SJSA1 (cell line): ENCODE measurements around the gene SIGLEC14. TPM values are rescaled to one million over a fixed set of nuclear protein-coding genes. Genes with fewer than 3 reads are reported as not detected.
"Not testable (repeated sequence)": the region's sequence is repeated elsewhere in the genome, so short reads cannot be mapped to it uniquely, and the experiment has no call there.

Experiments
- DNase-seq, 2 experiments: peaks; one replicate each; pipeline ENCODE4 v3.0.0-alpha.2; 2015 to 2020; ENCODE audit warnings: low spot score in 2 of 2, low read depth in 1 of 2
- H3K27ac ChIP-seq: fragments of 250-450 bp; sonication (Bioruptor Pico); 2 replicates; pipeline ENCODE4 v1.5.1; 2020; ENCODE audit warnings: mild to moderate bottlenecking, moderate library complexity
- H3K27me3 ChIP-seq: fragments of 250-450 bp; sonication (Bioruptor Pico); replicated peaks from 2 replicates; pipeline ENCODE4 v1.5.1; 2020; ENCODE audit warnings: mild to moderate bottlenecking, moderate library complexity
- H3K36me3 ChIP-seq: fragments of 250-450 bp; sonication (Bioruptor Pico); 2 replicates; pipeline ENCODE4 v1.5.1; 2020; ENCODE audit warnings: mild to moderate bottlenecking
- H3K4me1 ChIP-seq: fragments of 250-450 bp; sonication (Bioruptor Pico); replicated peaks from 2 replicates; pipeline ENCODE4 v1.6.1; 2021; ENCODE audit warnings: mild to moderate bottlenecking
- H3K4me3 ChIP-seq: fragments of 250-450 bp; sonication (Bioruptor Pico); 2 replicates; pipeline ENCODE4 v1.5.1; 2020; ENCODE audit warnings: mild to moderate bottlenecking
- H3K9me3 ChIP-seq: fragments of 250-450 bp; sonication (Bioruptor Pico); replicated peaks from 2 replicates; pipeline ENCODE4 v1.5.1; 2020; ENCODE audit warnings: mild to moderate bottlenecking
- total RNA-seq: library from RNA; depleted of rRNA; stranded (reverse); fragments of >200 nt; shearing (Covaris generic); gene quantifications from 2 replicates; pipeline ENCODE4 v1.2.3, GENCODE V29; 2014

SIGLEC14 gene
- total RNA-seq, 1 experiment from 2014 or later, result not detected

GRCh38 chr19:51653162-51653561 lies 6.5 kb upstream of the SIGLEC14 start:
- Histone ChIP-seq H3K36me3 (no peaks in the 10 kb centered on the region), H3K27me3 (no peaks in the 10 kb centered on the region), H3K4me1 (no peaks in the 10 kb centered on the region), H3K27ac (no peak overlapping the region), H3K4me3 (no peak overlapping the region), H3K9me3 (no peaks in the 10 kb centered on the region)
- DNase-seq, result no peak

GRCh38 chr19:51652266-51652665 lies 5.6 kb upstream of the SIGLEC14 start:
- Histone ChIP-seq H3K4me1 (no peaks in the 10 kb centered on the region), H3K36me3 (no peaks in the 10 kb centered on the region), H3K4me3 (no peak overlapping the region), H3K9me3 (no peaks in the 10 kb centered on the region), H3K27ac (no peak overlapping the region), H3K27me3 (0 out of 2 replicates have a peak, but pooled peaks cover 2% of the 10 kb centered on the region)
- no peak for DNase-seq

GRCh38 chr19:51651216-51651846 lies 4.7 kb upstream of the SIGLEC14 start:
- no peak for DNase-seq
- Histone ChIP-seq H3K4me1 (no peaks in the 10 kb centered on the region), H3K27me3 (0 out of 2 replicates have a peak, but pooled peaks cover 4% of the 10 kb centered on the region), H3K4me3 (no peak overlapping the region), H3K36me3 (no peaks in the 10 kb centered on the region), H3K9me3 (no peaks in the 10 kb centered on the region), H3K27ac (no peak overlapping the region)

- H3K27ac ChIP-seq, result no peak overlapping the region
- DNase-seq, result no peak
- no peaks in the 10 kb centered on the region for H3K36me3 ChIP-seq
Observed at GRCh38 chr19:51647318-51647717, 693 bp upstream of the SIGLEC14 start.

GRCh38 chr19:51644636-51645271 lies 1.9 kb downstream of the SIGLEC14 start:
- Histone ChIP-seq H3K4me3 (no peak overlapping the region), H3K4me1 (no peaks in the 10 kb centered on the region)
- DNase-seq, result no peak

More at GRCh38 chr19:51647318-51647717, 693 bp upstream of the SIGLEC14 start:
- Histone ChIP-seq H3K9me3 (no peaks in the 10 kb centered on the region), H3K4me3 (no peak overlapping the region), H3K4me1 (no peaks in the 10 kb centered on the region), H3K27me3 (0 out of 2 replicates have a peak, but pooled peaks cover 4% of the 10 kb centered on the region)

GRCh38 chr19:51641648-51642047 lies 5.0 kb downstream of the SIGLEC14 start:
- Histone ChIP-seq H3K4me3 (no peak overlapping the region), H3K9me3 (no peaks in the 10 kb centered on the region), H3K27me3 (no peaks in the 10 kb centered on the region), H3K4me1 (no peaks in the 10 kb centered on the region), H3K27ac (no peak overlapping the region), H3K36me3 (no peaks in the 10 kb centered on the region)
- DNase-seq, result no peak

More at GRCh38 chr19:51644636-51645271, 1.9 kb downstream of the SIGLEC14 start:
- Histone ChIP-seq H3K36me3 (no peaks in the 10 kb centered on the region), H3K9me3 (no peaks in the 10 kb centered on the region), H3K27me3 (0 out of 2 replicates have a peak, but pooled peaks cover 4% of the 10 kb centered on the region), H3K27ac (no peak overlapping the region)

- H3K27me3 ChIP-seq, result no peaks in the 10 kb centered on the region
Observed at GRCh38 chr19:51640386-51640785, 6.2 kb downstream of the SIGLEC14 start.

GRCh38 chr19:51639916-51640315 lies 6.7 kb downstream of the SIGLEC14 start:
- H3K9me3 ChIP-seq, result no peaks in the 10 kb centered on the region
- no peak for DNase-seq
- H3K27ac ChIP-seq, result no peak overlapping the region
- no peaks in the 10 kb centered on the region for H3K36me3 ChIP-seq
- H3K4me1 ChIP-seq, result no peaks in the 10 kb centered on the region
- H3K27me3 ChIP-seq, result no peaks in the 10 kb centered on the region
- no peak overlapping the region for H3K4me3 ChIP-seq

More at GRCh38 chr19:51640386-51640785, 6.2 kb downstream of the SIGLEC14 start:
- Histone ChIP-seq H3K4me3 (no peak overlapping the region), H3K27ac (no peak overlapping the region), H3K9me3 (no peaks in the 10 kb centered on the region), H3K4me1 (no peaks in the 10 kb centered on the region), H3K36me3 (no peaks in the 10 kb centered on the region)
- DNase-seq, result no peak

GRCh38 chr19:51637362-51637978 lies 9.2 kb downstream of the SIGLEC14 start:
- Histone ChIP-seq H3K4me1 (no peaks in the 10 kb centered on the region), H3K9me3 (no peaks in the 10 kb centered on the region), H3K27ac (no peak overlapping the region), H3K36me3 (no peaks in the 10 kb centered on the region), H3K27me3 (no peaks in the 10 kb centered on the region), H3K4me3 (no peak overlapping the region)
- DNase-seq, result no peak

GRCh38 chr19:51632126-51632525 lies 14.5 kb downstream of the SIGLEC14 start:
- Histone ChIP-seq H3K36me3 (no peaks in the 10 kb centered on the region), H3K4me3 (no peak overlapping the region), H3K27me3 (peaks cover 9% of the 10 kb centered on the region; the same call in 1 of the 2 replicates), H3K4me1 (no peaks in the 10 kb centered on the region), H3K27ac (no peak overlapping the region), H3K9me3 (no peaks in the 10 kb centered on the region)
- DNase-seq, result no peak

GRCh38 chr19:51630315-51630714 lies 16.3 kb downstream of the SIGLEC14 start, which contains the start of gene SIGLEC5:
SIGLEC5 (minus strand) TSS chr19:51630401; CDS start chr19:51630335, 66 bp downstream.
- H3K36me3 ChIP-seq, H3K4me3 ChIP-seq, H3K4me1 ChIP-seq, DNase-seq, H3K27ac ChIP-seq, H3K9me3 ChIP-seq: not testable (repeated sequence)
- peaks cover 14% of the 10 kb centered on the region; the same call in 1 of the 2 replicates for H3K27me3 ChIP-seq

GRCh38 chr19:51628153-51628939 lies 18.3 kb downstream of the SIGLEC14 start:
- H3K9me3 ChIP-seq, result no peaks in the 10 kb centered on the region
- no peak overlapping the region for H3K4me3 ChIP-seq
- H3K27ac ChIP-seq, result no peak overlapping the region
- no peak for DNase-seq
- H3K36me3 ChIP-seq, result no peaks in the 10 kb centered on the region
- peaks cover 14% of the 10 kb centered on the region; the same call in 1 of the 2 replicates for H3K27me3 ChIP-seq
- H3K4me1 ChIP-seq, result no peaks in the 10 kb centered on the region

GRCh38 chr19:51627491-51628138 lies 19.0 kb downstream of the SIGLEC14 start:
- H3K9me3 ChIP-seq, result no peaks in the 10 kb centered on the region
- no peaks in the 10 kb centered on the region for H3K36me3 ChIP-seq
- H3K4me3 ChIP-seq, result no peak overlapping the region
- H3K27ac ChIP-seq, result no peak overlapping the region
- no peak for DNase-seq
- peaks cover 14% of the 10 kb centered on the region; the same call in 1 of the 2 replicates for H3K27me3 ChIP-seq
- H3K4me1 ChIP-seq, result no peaks in the 10 kb centered on the region
